Fibroblast of skin of right quadriceps (primary cell): ENCODE results near the gene BRD4.

Experiments
- DNase-seq: peaks from one replicate; pipeline ENCODE4 v3.0.0-alpha.2; 2013

Gene BRD4

DNA sequence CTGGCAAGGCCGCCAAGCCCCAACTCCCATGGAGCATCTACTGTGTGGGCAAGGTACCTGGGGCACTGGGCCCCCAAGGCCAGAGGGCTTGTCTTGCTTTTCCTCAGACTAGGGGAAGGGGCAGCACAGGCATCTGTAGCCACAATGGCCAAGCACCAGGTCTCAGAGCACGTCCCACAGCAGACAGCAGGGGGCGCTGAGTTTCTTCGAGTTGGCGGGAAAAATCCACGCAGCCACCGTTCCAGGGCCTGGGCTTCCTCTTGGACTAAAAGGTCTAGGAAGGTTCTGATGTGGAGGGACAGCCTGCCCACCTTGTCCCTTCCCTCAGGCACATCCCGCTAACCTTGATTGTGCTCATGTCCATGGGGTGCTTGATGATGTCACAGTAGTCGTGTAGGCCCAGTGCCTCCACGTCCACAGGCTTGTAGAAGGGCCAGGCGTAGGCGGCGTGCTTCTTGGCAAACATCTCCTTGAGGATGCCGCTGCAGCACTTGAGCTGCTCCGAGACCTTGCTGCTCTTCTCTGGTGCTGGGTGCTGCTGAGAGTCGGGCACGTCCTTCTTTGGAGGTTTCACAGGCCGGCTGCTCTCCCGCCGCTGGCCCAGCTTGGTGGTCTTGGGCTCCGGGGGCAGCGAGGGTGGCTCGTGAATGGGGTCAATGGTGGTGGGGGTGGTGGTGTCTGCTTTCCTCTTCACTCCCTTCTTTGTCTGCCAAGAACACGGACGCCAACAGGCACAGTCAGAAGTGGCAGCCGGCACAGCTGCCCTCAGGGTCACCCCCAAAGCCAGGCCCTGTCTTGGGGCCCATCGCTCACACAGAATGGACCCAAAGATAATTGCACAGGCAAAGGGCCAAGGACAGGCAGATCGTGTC, 68.0 kb downstream of the BRD4 start:
- DNase-seq: peak; percentile 55

GRCh38 chr19:15263361-15263985, 68.9 kb downstream of the BRD4 start:
- DNase-seq: no peak

- DNase-seq: no peak
Measured at GRCh38 chr19:15262011-15262410, 70.3 kb downstream of the BRD4 start.

- DNase-seq: no peak
Measured at GRCh38 chr19:15260939-15261338, 71.4 kb downstream of the BRD4 start.

GRCh38 chr19:15259907-15260306, 72.4 kb downstream of the BRD4 start:
- DNase-seq: no peak

GRCh38 chr19:15257782-15258181, 74.6 kb downstream of the BRD4 start:
- no peak for DNase-seq

DNA sequence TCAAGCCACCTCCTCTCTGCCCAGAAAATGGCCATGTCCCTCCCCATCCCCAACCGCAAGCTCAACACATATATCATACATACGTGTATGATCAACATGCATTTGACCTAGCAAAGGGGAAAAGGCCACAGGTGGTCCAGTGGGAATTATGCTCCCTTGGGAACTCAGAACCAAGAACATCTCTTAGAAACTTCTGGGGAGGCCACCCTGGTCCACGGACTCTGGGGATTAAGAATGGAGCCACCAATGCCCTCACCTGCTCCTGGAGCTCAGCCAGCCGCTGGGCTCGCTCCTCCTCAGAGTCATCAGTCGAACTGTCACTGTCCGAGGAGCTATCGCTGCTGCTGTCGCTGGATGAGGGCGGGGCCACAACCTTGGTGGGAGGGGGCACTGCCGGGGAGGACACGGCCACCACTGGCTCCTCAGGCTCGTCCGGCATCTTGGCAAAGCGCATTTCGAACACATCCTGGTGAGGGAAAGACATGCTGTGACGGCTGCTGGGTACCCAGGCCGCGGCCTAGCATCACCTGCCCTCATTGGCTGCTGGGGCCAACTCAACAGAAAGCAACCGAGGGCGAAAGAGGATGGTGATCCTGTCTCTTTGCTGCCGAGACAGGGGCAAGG, 75.5 kb downstream of the BRD4 start:
- DNase-seq: no peak

DNA sequence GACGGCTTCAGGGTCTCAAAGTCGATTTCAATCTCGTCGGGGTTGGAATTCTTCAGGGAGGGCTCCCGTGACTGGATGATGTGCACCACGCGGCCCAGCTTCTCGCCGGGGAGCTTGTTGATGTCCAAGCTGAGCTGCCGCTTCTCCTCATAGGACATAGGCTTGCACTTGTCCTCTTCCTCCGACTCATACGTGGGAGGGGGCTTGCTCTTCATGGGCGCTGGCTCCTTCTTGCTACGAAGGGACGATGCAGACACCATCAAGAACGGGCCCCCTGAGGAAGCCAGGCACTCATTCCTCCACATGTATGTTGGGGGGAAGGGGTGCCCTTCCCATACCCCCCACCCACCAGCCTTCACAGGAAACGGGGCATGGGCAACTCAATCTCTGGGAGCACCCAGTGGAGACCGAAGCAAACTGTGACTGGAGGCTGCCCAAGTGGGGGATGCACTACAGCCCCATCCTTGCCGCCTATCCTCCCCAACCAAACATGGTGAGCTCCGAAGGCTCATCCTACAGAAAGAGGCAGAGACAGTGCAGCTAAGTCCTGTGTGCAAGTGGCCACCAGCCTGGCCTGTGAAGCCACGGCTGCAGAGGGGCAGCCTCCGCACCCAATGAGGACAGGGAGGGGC, 76.9 kb downstream of the BRD4 start:
- DNase-seq: no peak

- DNase-seq: no peak
Measured at GRCh38 chr19:15254547-15254946, 77.8 kb downstream of the BRD4 start.

DNA sequence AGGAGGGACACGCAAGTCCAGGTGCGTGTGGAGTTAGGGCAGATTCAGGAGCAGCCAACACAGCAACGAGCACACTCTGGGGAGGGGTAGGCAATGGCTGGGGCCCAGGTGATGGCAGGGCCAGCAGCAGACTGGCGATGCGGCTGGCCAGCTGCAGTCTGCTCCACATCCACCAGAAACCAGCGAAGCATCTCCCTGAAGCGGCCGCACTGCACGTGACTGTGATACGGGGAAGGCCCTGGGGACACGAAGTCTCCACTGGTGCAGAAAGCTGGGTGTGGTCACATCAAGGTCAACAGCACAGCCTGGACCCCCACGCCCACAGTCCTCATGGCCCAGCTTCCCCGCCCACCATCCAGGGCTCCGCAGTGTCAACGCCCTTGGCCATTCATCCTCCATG, 78.8 kb downstream of the BRD4 start:
- no peak for DNase-seq

- no peak for DNase-seq
Measured at GRCh38 chr19:15253061-15253460, 79.3 kb downstream of the BRD4 start.

DNA sequence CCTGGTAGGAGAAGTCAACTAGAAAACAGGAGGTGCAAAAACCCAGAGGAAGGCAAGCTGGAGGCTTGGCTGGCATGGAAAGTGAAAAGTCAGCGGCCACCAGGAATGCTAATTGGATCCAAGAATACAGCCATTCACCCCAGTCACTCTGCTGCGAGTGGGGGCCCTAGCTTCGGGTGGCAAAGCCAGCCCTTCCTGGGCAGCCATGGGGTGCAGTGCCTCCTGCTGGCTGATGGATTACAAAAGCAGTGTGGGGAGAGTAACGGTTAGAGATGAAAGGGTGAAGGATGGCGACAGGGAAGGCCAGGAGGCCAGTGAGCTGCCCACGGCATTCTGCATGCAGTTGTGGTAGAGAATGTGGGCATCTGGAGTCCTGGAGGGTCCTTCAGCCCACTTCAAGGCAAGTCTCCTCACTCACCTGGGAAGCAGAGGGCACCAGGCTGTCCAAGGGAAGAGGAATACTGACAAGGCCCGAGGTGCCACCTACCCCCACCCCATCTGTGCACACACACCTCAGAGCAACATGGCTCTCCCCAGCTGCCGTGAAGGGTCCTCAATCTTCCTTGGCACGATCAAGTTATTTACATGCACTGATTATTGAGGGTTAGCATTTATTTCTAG, 79.8 kb downstream of the BRD4 start:
- DNase-seq: peak; percentile 38

DNA sequence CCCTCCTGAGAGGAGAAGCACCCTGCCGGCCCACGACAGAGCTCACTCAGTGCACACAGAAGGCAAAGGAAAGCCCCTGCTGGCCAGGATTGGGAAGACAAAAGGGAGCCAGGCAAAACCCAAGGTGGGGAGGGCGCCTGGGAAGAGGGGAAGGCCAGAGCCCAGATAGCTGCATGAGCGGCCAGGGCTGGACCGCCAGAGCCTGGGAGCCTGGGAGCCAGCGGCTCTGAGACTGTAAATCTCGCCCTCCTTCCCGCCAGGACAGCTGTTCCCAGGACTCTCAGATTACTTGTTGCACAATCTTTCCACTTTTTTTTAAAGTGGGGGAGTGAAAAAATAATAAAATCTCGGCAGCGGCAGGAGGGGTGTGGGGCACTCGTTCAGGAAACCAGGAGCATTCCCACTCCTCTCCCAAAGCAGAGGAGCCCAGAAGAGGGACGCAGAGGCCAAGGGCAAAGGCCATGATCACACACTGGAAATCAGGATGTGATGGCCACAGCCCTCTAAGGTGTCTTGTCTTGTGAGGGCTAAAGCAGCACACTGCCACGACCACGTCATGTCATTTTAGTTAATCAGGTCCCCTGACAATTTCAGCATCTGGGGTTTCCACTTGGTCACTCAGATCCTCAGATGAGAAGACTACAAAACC, 80.5 kb downstream of the BRD4 start:
- peak; percentile 95 for DNase-seq

DNA sequence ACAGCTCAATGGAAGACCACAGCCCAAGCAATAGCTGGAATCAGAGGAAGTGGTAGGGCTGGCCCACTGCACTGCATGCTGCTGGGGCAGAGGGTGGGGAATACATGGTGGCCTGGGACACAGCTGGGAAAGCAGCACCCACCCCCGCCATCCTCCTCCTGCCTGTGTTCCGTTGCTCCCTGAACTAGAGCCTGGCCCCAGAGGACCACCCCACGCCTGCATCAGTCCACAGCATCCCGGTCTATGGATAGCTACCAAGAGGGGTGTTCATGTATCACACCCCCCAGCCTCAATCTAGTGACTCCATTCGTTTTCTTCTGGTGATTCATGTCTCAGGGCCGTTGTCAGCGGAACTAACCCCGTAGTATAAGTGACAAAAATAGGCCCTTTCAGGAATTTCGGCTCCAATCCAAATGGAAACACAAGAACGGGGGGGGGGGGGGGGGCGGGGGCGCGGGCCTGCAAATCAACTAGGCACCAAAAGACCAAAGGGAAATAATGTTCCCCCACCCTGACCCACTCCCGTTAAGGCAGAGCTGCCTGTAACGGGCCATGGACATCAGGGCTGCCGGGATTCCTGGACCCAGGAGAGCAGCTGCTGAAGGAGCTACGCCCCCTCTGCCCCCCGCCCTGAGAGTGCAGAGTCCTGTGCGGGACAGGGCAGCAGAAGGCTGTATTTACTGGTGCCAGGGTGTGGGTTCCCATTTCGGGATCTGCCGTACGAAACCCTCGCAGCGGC, 81.2 kb downstream of the BRD4 start:
- DNase-seq: peak; percentile 84

GRCh38 chr19:15250640-15250993, 81.7 kb downstream of the BRD4 start:
- no peak for DNase-seq

DNA sequence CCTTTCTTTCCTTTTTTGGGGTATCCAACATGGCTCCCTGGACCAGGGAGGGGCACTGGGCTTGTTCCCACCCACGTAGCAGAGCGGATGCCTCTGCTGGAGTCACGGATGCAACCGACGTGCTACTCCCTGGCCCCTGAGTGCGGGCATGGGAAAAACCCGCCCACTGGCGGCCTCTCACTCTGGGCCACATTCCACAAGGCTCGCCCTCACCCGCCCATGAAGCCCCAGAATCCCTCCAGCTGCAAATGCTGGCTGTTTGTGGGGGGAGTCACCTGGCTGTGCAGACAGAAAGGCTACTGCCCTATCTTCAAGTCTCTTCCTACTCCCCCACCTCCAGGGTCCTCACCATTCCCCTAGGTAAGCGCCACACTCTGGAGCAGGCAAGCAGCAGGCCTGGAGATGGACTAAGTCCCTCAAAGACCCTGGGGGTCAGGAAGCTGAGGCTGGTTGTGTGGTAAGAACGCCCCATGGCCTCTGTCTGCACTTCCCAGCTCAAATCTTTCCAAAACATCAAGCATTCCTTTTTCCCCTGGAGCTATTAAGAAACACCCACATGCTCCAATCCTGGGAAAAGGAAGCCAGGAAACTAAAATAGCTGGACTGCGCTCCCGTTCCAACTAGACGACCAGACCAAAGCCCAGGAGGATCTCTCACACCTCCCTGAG, 82.2 kb downstream of the BRD4 start:
- DNase-seq: peak; percentile 80

DNA sequence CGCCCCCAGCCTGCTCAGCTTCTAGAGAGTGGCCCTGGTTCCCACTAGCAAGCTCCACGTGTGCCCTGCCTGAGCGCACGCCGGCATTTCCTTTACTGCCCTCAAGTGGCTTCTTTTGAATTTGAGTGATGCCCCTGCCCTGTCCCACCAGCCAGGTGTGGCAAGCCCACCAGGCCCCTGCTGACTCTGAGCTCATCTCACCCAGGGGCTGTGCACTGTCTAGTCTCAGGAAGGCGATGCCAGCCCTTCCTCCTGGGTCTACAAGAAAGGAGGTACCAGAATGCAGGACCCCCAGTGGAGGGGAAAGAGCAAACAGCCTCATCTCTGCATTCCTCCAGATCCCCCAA, 82.8 kb downstream of the BRD4 start:
- no peak for DNase-seq

DNA sequence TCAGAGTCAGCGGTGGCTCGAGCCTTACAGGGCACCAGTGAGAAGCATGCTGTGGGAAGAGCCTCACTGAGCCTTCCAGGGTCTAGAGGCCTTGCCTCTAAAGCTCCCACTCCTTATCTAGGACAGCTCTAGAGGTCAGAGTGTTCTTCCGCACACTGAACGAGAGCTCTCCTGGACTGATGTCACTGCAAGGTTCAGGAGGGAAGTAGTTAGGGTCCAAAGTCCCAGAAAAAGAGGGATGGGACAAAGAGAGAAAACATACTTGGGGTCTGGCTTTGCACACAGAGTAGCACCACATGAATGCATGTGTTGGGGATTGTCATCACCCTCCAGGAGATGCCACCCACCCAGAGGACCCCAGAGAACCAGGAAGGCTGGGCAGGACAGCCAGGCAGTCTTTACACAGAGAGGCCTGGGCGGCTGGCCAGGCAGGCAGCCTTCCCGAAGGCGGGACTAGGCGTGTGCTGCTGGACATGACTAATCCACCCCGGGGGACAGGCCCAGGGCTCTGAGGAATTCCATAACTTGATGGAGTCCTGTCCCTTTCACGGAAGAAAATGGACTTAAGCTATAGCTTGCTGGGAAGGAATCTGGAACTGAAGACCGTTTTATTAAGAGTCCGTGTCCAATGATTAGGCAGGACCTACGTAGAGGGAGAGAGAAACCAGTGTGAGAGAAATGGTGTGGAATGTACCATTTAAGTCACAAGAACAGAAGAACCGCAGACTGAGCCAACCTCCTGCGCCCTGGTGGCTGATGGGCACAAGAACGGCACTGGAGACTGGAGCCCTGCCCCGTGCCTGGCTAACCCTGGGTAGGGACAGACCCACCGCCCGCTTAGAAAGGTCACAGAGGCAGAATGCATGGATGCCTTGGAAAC, 83.5 kb downstream of the BRD4 start:
- DNase-seq: peak; percentile 83

DNA sequence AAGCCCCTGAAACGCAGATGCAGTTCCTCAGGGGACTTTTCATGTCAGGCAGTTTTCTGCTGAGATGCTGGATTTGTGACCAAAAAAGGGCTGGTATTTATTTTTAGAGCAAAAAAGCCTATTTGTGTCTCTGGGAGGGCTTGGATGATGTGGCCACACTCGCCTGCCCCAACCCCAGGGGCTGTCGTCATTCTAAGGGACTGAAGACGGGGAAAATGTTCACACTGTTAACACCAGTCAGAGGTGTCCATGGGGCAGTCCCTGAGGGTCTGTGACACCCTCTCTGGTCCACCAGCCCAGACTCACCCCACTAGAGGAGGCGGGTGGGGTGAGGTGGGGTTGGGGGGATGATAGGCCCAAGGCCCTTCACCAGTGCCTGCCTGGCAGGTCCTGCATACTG, 84.2 kb downstream of the BRD4 start:
- DNase-seq: no peak
